T-cell (primary cell): ENCODE measurements around the gene TOMM7. TPM values are rescaled to one million over a fixed set of nuclear protein-coding genes. Genes with fewer than 3 reads are reported as not detected.

Experiments
- ATAC-seq, 4 experiments: fragments of 200-7000 bp in 3 of 4; fragments of 150-1000 bp in 1 of 4; cut with Tn5 transposase; replicated peaks in 1 of 4; 1 replicate in 3 of 4; 2 replicates in 1 of 4; pipeline ENCODE4 v1.10.0; 2021; ENCODE audit warnings: moderate library complexity in 3 of 4, mild to moderate bottlenecking in 2 of 4, moderate number of reproducible peaks in 1 of 4
- CTCF ChIA-PET, 2 donors: fragments of 300-600 bp; sonication (Branson Sonifier 250); formaldehyde crosslinking; loops; one replicate each; lab custom pipeline; 2022; ENCODE audit warnings: antibody characterized with exemption in 2 of 2; lab: Charles Lee
- POLR2A ChIA-PET, 2 donors: fragments of 300-600 bp; sonication (Branson Sonifier 250); formaldehyde crosslinking; loops; one replicate each; lab custom pipeline; 2022; ENCODE audit warnings: antibody characterized with exemption in 2 of 2; lab: Charles Lee
- DNase-seq, 35 experiments: peaks; one replicate each; pipeline versions ENCODE4 v3.0.0 to v3.0.0-alpha.2; 2013 to 2023
- H3K27ac ChIP-seq: one replicate; pipeline ENCODE4 v1.5.1; 2013; ENCODE audit warnings: low read length
- H3K27me3 ChIP-seq, 2 experiments: replicated peaks in 1 of 2; 1 replicate in 1 of 2; 2 replicates in 1 of 2; pipeline versions ENCODE4 v1.6.1 to v1.7.0; 2013; ENCODE audit warnings: low read length in 1 of 2, mixed read lengths in 1 of 2; ENCODE audit not compliant: control insufficient read depth in 2 of 2, insufficient read depth in 2 of 2; ENCODE audit errors: extremely low read depth in 1 of 2
- H3K36me3 ChIP-seq, 2 donors: 1 replicate in 1 of 2; 2 replicates in 1 of 2; pipeline versions ENCODE4 v1.6.1 to v1.7.0; 2013; ENCODE audit warnings: low read length in 1 of 2; ENCODE audit not compliant: control insufficient read depth in 2 of 2, insufficient read depth in 1 of 2; ENCODE audit errors: extremely low read depth in 1 of 2
- H3K4me1 ChIP-seq, 2 experiments: 1 replicate in 1 of 2; 2 replicates in 1 of 2; pipeline versions ENCODE4 v1.6.1 to v1.7.0; 2013; ENCODE audit warnings: low read length in 2 of 2, mixed read lengths in 1 of 2; ENCODE audit not compliant: insufficient read depth in 2 of 2, control insufficient read depth in 1 of 2; ENCODE audit errors: extremely low read depth in 1 of 2
- H3K4me3 ChIP-seq, 2 donors: 1 replicate in 1 of 2; 2 replicates in 1 of 2; pipeline versions ENCODE4 v1.5.1 to v1.7.0; 2013; ENCODE audit warnings: mild to moderate bottlenecking in 2 of 2, low read length in 1 of 2, moderate library complexity in 1 of 2; ENCODE audit not compliant: control insufficient read depth in 1 of 2; ENCODE audit errors: extremely low read depth in 1 of 2
- H3K9me3 ChIP-seq: 2 replicates; pipeline ENCODE4 v1.7.0; 2013
- H3K27ac Mint-ChIP-seq, 2 donors: one replicate each; pipeline ENCODE4 v1.8.0; 2020 to 2021; ENCODE audit warnings: mild to moderate bottlenecking in 2 of 2, mixed read lengths in 2 of 2
- H3K27me3 Mint-ChIP-seq, 2 donors: one replicate each; pipeline ENCODE4 v1.8.0; 2021 to 2022; ENCODE audit warnings: mixed read lengths in 2 of 2
- H3K36me3 Mint-ChIP-seq: one replicate; pipeline ENCODE4 v1.8.0; 2021; ENCODE audit warnings: mixed read lengths
- H3K4me1 Mint-ChIP-seq, 3 donors: one replicate each; pipeline ENCODE4 v1.8.0; 2020 to 2022; ENCODE audit warnings: mixed read lengths in 3 of 3, mild to moderate bottlenecking in 1 of 3
- H3K4me3 Mint-ChIP-seq, 3 donors: one replicate each; pipeline ENCODE4 v1.8.0; 2020 to 2022; ENCODE audit warnings: mild to moderate bottlenecking in 3 of 3, mixed read lengths in 3 of 3, moderate library complexity in 3 of 3
- H3K9me3 Mint-ChIP-seq, 3 donors: one replicate each; pipeline ENCODE4 v1.8.0; 2020 to 2022; ENCODE audit warnings: mixed read lengths in 3 of 3
- WGBS: methylation state at CpG from one replicate; pipeline ENCODE4 v1.1.5; 2013; ENCODE audit warnings: missing lambda C conversion rate; ENCODE audit not compliant: insufficient coverage; 5-methylcytosine and 5-hydroxymethylcytosine counted together
- total RNA-seq, 35 experiments: library from RNA in 6 of 35; stranded (reverse) in 6 of 35; fragments of 120-200 nt in 1 of 35; gene quantifications; one replicate each; pipeline versions ENCODE4 v1.2.1 to v1.2.4 and lab custom pipeline; 2013 to 2026

Gene TOMM7
- total RNA-seq, 5 donors from 2014 or later (not counting 1 experiment from before 2014, with no cell fraction given) = 532 to 695 (median 613) TPM

GRCh38 chr7:22855049-22855392 is 32.4 kb upstream of the TOMM7 start:
- peaks cover 0 to 1% of the 10 kb centered on the region in 2 donors for H3K27me3 Mint-ChIP-seq
- peaks cover 0 to 6% of the 10 kb centered on the region in 2 experiments for H3K27me3 ChIP-seq
- H3K4me3 Mint-ChIP-seq = peak overlapping the region; percentile 91 to 95 (median 92)
- ChIA-PET CTCF (interaction anchor here (1.6 to 2.2 kb wide), 2 partner anchors 200 to 201 kb away, joined by 3 to 10 read pairs; no protein-coding TSS in a partner anchor), POLR2A (interaction anchor here in 1 of 2 donors (0.8 kb wide), 1 partner anchor 32 kb away, joined by 4 read pairs; no protein-coding TSS in a partner anchor)
- ATAC-seq (peak; percentile 5 to 20 (median 10)), DNase-seq (peak in 3 of 35 experiments; percentile 2 to 6 (median 5))
- peaks cover 20 to 24% (median 23%) of the 10 kb centered on the region in 3 donors for H3K4me1 Mint-ChIP-seq
- H3K9me3 Mint-ChIP-seq = no peaks in the 10 kb centered on the region
- H3K36me3 Mint-ChIP-seq = peaks cover 13% of the 10 kb centered on the region
- H3K9me3 ChIP-seq = no peaks in the 10 kb centered on the region
- peak overlapping the region; percentile 63 to 81 for H3K4me3 ChIP-seq
- H3K27ac ChIP-seq = peak overlapping the region; percentile 73
- WGBS = 0% methylated on average over 3 of the region's 9 CpGs
- peak overlapping the region; percentile 84 to 90 for H3K27ac Mint-ChIP-seq
- peaks cover 3 to 11% of the 10 kb centered on the region in 2 donors for H3K36me3 ChIP-seq
- peaks cover 4 to 25% of the 10 kb centered on the region in 2 experiments for H3K4me1 ChIP-seq

GRCh38 chr7:22854158-22855048 is 31.8 kb upstream of the TOMM7 start:
- WGBS = under 1% methylated on average over 68 of the region's 76 CpGs
- Histone ChIP-seq H3K27ac (peak overlapping the region; percentile 73), H3K27me3 (peaks cover 0 to 6% of the 10 kb centered on the region in 2 experiments), H3K9me3 (no peaks in the 10 kb centered on the region), H3K4me3 (peak overlapping the region; percentile 63 to 81), H3K4me1 (peaks cover 4 to 25% of the 10 kb centered on the region in 2 experiments), H3K36me3 (peaks cover 3 to 11% of the 10 kb centered on the region in 2 donors)
- CTCF ChIA-PET = interaction anchor here (0.6 to 2.2 kb wide), 8 partner anchors 28 to 1720 kb away, joined by 3 to 10 read pairs (median 4); no protein-coding TSS in a partner anchor
- Mint-ChIP-seq H3K4me1 (peaks cover 20 to 24% (median 23%) of the 10 kb centered on the region in 3 donors), H3K36me3 (peaks cover 13% of the 10 kb centered on the region), H3K27me3 (peaks cover 0 to 1% of the 10 kb centered on the region in 2 donors), H3K9me3 (no peaks in the 10 kb centered on the region), H3K4me3 (peak overlapping the region; percentile 91 to 95 (median 92)), H3K27ac (peak overlapping the region; percentile 84 to 90)
- POLR2A ChIA-PET = no interaction called here
- peak; percentile 38 to 59 (median 54) for ATAC-seq
- peak in 33 of 35 experiments; percentile 22 to 78 (median 67) for DNase-seq

GRCh38 chr7:22853674-22854157 is 31.1 kb upstream of the TOMM7 start:
- ChIA-PET POLR2A (interaction anchor here in 1 of 2 donors (0.6 kb wide), 1 partner anchor 32 kb away, joined by 4 read pairs; no protein-coding TSS in a partner anchor), CTCF (interaction anchor here (0.6 to 1.0 kb wide), 9 partner anchors 27 to 1721 kb away, joined by 3 to 7 read pairs (median 3); no protein-coding TSS in a partner anchor)
- Histone ChIP-seq H3K27me3 (peaks cover 0 to 6% of the 10 kb centered on the region in 2 experiments), H3K27ac (peak overlapping the region; percentile 47), H3K4me1 (peaks cover 4 to 25% of the 10 kb centered on the region in 2 experiments), H3K4me3 (peak overlapping the region; percentile 7 to 81), H3K9me3 (no peaks in the 10 kb centered on the region), H3K36me3 (peaks cover under 1 to 4% of the 10 kb centered on the region in 2 donors)
- WGBS = 8% methylated on average over 26 of the region's 28 CpGs
- ATAC-seq = peak; percentile 84 to 89 (median 84)
- peak overlapping the region; percentile 87 to 93 (median 92) for H3K4me3 Mint-ChIP-seq
- H3K27ac Mint-ChIP-seq = peak overlapping the region; percentile 90
- no peaks in the 10 kb centered on the region for H3K9me3 Mint-ChIP-seq
- H3K27me3 Mint-ChIP-seq = peaks cover under 1 to 1% of the 10 kb centered on the region in 2 donors
- H3K36me3 Mint-ChIP-seq = peaks cover 8% of the 10 kb centered on the region
- DNase-seq = peak in 32 of 35 experiments; percentile 25 to 87 (median 60)
- peaks cover 20 to 24% (median 23%) of the 10 kb centered on the region in 3 donors for H3K4me1 Mint-ChIP-seq

GRCh38 chr7:22853138-22853537 is 30.5 kb upstream of the TOMM7 start:
- Histone ChIP-seq H3K4me1 (peaks cover 4 to 25% of the 10 kb centered on the region in 2 experiments), H3K36me3 (no peaks in the 10 kb centered on the region), H3K9me3 (no peaks in the 10 kb centered on the region), H3K27me3 (peaks cover 0 to 6% of the 10 kb centered on the region in 2 experiments), H3K4me3 (no peak overlapping the region), H3K27ac (no peak overlapping the region)
- Mint-ChIP-seq H3K9me3 (no peaks in the 10 kb centered on the region), H3K27me3 (peaks cover 1 to 4% of the 10 kb centered on the region in 2 donors), H3K36me3 (peaks cover 4% of the 10 kb centered on the region), H3K4me1 (peaks cover 20 to 24% (median 23%) of the 10 kb centered on the region in 3 donors), H3K27ac (no peak overlapping the region), H3K4me3 (peak overlapping the region; percentile 87 to 93 (median 92))
- ATAC-seq (no peak), DNase-seq (no peak)
- CTCF ChIA-PET = interaction anchor here (0.7 to 1.0 kb wide), 3 partner anchors 26 to 67 kb away, joined by 3 to 7 read pairs (median 3); no protein-coding TSS in a partner anchor
- 93% methylated on average over 5 of the region's 10 CpGs for WGBS
- POLR2A ChIA-PET = interaction anchor here in 1 of 2 donors (0.6 kb wide), 1 partner anchor 32 kb away, joined by 4 read pairs; no protein-coding TSS in a partner anchor

GRCh38 chr7:22851145-22851544 is 28.5 kb upstream of the TOMM7 start:
- Histone ChIP-seq H3K36me3 (no peaks in the 10 kb centered on the region), H3K27ac (no peak overlapping the region), H3K9me3 (no peaks in the 10 kb centered on the region), H3K4me3 (no peak overlapping the region), H3K27me3 (peaks cover 0 to 6% of the 10 kb centered on the region in 2 experiments), H3K4me1 (peaks cover 4 to 25% of the 10 kb centered on the region in 2 experiments)
- WGBS = no CpG with 5 or more reads among the region's 2 CpGs
- no peak for ATAC-seq
- H3K4me1 Mint-ChIP-seq = peaks cover 16 to 19% (median 17%) of the 10 kb centered on the region in 3 donors
- no peak overlapping the region for H3K27ac Mint-ChIP-seq
- DNase-seq = no peak
- H3K27me3 Mint-ChIP-seq = peaks cover 1 to 4% of the 10 kb centered on the region in 2 donors
- CTCF ChIA-PET = interaction anchor here (0.9 to 1.1 kb wide), 3 partner anchors 22 to 66 kb away, joined by 3 to 7 read pairs (median 3); no protein-coding TSS in a partner anchor
- H3K9me3 Mint-ChIP-seq = no peaks in the 10 kb centered on the region
- POLR2A ChIA-PET = no interaction called here
- no peak overlapping the region for H3K4me3 Mint-ChIP-seq
- H3K36me3 Mint-ChIP-seq = peaks cover 2% of the 10 kb centered on the region
